Activated CD4-positive, alpha-beta T cell treated with anti-CD3 and anti-CD28 coated beads for 1 hour (primary cell): Measurements from ENCODE around the gene CMPK1.

Source experiments
- DNase-seq: peaks from one replicate; pipeline ENCODE4 v3.0.0-alpha.2; 2020

CMPK1 gene

DNA sequence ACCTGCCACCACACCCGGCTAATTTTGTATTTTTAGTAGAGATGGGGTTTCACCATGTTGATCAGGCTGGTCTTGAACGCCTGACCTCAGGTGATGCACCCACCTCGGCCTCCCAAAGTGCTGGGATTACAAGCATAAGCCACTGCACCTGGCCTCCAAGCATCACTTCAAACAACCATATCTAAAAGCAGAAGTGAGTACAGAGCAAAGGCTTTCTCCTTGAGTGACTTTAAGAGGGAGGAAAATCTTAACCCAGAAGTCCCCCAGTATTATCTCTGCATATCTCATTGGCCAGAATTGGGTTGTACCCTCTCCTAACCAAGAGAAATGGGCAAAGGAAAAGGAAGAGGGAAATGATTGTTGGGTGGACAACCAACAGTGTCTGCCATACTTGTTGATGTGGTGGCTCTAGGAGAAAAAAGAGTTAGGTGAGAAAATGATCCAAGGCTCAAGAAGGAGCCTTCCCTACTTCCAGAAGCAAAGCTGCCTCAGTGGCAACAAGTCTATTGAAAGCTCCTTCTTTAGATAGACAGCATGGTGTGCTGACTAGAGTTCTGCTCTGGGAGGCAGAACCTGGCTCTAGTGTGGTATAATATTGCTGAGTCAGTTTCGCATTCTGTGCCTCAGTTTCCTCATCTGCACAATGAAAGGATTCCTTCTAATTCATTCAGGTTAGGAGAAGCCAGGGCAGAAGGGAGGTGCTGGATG, 65.7 kb downstream of the CMPK1 start:
- DNase-seq, result no peak

DNA sequence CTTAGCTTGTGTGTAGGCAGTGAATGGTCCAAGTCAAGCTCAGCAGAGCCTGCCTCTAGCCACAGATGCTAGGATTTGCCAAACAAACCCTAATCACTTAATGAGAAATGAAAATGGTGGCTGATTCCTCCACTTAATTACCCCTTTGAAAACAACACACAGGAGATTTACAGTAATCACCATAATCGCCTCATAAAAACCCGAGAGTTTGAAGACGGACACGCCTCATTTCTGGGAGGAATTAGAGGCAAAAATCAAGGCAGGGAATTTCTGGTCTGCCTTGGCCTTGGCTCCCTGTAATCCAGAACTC, 66.2 kb downstream of the CMPK1 start:
- no peak for DNase-seq

- DNase-seq, result no peak
These were observed 68.2 kb downstream of the CMPK1 start for GRCh38 chr1:47401761-47402160.

- no peak for DNase-seq
These were observed 69.0 kb downstream of the CMPK1 start for GRCh38 chr1:47402591-47402990.

DNA sequence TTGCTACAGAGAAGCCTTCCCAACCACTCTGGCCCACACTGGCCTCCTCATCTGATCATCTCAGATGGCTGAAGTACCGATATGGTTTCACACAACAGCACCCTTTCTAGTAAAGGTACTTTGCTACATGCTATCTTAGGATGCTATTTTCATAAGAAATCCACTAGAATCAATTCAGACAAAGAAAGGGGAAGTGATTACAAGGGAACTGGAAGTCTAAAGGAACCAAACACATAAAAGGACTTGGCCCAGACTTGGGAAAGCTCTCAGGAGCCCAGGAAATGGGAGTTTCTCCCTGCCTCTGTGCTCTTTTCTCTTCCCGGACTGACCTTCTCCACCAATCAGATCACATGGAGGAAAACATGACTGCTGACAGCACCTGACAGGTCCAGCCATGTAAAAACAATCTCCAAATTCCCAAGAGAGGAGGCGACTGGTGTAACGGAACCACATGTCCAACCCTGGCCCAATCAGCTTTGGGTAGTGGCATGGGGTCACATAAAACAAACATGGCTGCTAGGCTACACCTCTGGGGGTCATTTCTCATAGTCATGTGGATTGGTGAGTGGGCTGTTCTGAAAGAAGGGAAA, 69.8 kb downstream of the CMPK1 start:
- DNase-seq, result no peak

GRCh38 chr1:47405697-47406096, 72.1 kb downstream of the CMPK1 start:
- DNase-seq, result no peak

DNA sequence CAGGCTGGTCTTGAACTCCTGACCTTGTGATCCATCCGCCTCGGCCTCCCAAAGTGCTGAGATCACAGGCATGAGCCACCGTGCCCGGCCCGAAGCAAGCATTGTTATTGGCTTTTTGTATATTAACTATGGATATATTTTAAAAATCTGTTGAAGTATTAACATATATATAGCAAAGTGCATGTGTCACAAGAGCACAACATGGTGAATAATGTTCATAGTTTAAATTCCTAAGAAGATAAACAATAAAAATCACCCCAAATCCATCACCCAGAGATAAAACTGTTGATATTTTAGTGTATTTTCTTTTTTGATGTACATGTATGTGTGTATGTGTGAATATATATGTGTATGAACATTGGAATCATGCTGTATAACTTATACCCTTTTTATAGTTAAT, 73.4 kb downstream of the CMPK1 start:
- no peak for DNase-seq

- DNase-seq, result no peak
These were observed 73.9 kb downstream of the CMPK1 start for GRCh38 chr1:47407481-47407880.

- DNase-seq, result no peak
These were observed 75.9 kb downstream of the CMPK1 start for GRCh38 chr1:47409311-47410067.

GRCh38 chr1:47410068-47410455, 76.5 kb downstream of the CMPK1 start:
- no peak for DNase-seq

DNA sequence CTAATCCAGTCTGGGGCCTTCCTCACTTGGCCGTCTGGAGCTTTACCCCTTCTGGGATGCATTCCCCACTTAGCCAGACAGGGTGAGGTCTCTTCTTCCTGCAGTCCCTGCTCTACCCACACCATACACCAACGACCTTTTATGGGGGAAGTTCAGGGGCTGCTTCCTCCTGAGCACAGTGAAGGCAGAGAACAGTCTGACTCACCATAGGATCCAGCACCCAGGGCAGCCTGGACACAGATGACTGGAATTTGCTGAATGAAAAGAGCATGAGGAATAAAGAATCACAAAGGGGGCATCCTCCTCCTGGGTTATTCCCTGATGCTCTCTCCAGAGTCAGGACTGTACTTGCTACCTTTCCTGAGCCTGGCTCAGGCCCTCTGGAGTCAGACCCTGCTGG, 77.8 kb downstream of the CMPK1 start:
- DNase-seq, result no peak

- DNase-seq, result no peak
These were observed 78.8 kb downstream of the CMPK1 start for GRCh38 chr1:47412437-47412836.

DNA sequence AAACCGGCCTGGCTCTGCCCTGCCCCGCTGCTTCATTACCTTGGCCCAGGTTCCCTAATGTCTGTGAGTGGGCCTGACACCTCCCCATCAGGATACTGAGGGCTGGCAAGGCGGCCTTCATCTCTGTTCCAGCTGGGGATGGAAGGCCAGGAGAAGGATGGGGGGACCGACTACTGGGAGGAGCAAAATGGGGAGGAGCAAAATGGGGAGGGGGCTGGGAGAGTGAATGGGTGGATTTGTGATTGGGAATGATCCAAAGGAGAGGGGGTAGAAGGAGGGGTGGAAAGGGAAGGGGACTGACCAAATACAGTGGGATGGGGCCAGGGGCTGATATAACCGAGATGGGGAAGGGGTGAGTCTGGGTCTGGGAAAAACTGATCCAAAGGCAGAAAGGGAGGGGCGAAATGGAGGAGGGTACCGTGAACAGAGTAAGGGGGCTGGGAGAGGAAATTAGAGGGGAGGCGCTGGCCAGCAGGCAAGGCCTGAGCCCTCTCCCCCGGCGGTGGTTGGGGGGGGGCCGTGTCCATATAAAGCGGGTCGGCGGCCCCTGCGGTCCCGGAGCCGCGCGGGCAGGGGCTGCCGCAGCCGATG, 82.2 kb downstream of the CMPK1 start, which contains the start of gene FOXE3:
FOXE3 (plus strand) TSS at position 558 of the 591 bp plus-strand sequence; CDS start at position 589, 31 bp downstream.
- no peak for DNase-seq

DNA sequence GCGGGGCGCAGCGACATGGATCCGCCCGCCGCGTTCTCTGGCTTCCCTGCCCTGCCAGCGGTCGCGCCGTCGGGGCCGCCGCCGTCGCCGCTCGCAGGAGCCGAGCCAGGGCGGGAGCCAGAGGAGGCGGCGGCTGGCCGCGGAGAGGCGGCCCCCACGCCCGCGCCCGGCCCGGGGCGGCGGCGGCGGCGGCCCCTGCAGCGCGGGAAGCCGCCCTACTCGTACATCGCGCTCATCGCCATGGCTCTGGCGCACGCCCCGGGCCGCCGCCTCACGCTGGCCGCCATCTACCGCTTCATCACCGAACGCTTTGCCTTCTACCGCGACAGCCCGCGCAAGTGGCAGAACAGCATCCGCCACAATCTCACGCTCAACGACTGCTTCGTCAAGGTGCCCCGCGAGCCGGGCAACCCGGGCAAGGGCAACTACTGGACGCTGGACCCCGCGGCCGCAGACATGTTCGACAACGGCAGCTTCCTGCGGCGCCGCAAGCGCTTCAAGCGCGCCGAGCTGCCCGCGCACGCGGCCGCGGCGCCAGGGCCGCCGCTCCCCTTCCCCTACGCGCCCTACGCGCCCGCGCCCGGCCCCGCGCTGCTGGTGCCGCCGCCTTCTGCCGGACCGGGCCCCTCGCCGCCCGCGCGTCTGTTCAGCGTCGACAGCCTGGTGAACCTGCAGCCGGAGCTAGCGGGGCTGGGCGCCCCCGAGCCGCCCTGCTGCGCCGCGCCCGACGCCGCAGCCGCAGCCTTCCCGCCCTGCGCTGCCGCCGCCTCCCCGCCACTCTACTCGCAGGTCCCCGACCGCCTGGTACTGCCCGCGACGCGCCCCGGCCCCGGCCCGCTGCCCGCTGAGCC, 83.0 kb downstream of the CMPK1 start:
- no peak for DNase-seq

DNA sequence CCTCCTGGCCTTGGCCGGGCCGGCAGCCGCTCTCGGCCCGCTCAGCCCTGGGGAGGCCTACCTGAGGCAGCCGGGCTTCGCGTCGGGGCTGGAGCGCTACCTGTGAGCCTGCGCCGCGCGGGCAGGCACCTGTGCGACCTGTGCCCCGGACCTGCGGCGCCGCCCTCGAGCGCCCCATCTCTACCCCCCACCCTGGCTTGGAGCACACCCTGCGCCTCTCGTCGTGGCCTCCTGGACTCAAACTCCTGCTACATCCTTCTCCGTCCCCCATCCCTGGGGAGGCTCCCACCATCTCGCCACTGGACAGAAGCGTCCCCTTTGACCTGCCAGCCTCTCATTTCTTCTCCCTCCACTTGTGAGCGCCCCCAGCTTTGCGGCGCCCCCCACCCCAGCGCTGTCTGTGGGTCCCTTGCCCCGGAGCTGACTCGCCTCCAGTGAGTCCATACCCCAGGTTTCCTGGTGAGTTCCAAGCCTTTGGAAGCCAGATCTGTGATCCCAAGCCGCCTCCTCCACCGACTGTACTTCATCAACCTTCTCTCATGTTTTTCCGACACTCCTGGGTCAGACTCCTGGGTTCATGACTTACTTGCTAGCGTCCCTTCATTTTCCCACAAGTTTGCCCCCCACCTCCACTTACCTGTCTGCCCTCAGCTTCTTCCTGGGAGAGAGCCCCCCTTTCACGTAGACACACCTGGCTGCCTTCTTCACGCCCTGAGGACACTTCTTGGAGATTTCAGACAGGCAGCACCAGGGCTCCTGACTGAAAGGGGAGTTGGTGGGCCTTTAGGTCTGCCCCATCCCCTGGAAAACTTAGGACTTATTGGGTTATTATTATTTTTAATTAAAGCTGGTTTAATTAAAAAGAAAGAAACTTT, 83.8 kb downstream of the CMPK1 start:
- DNase-seq, result no peak

GRCh38 chr1:47418122-47418521, 84.5 kb downstream of the CMPK1 start:
- no peak for DNase-seq

GRCh38 chr1:47418681-47419325, 85.2 kb downstream of the CMPK1 start:
- no peak for DNase-seq

GRCh38 chr1:47420547-47420946, 87.0 kb downstream of the CMPK1 start:
- no peak for DNase-seq

- no peak for DNase-seq
These were observed 90.3 kb downstream of the CMPK1 start for GRCh38 chr1:47423872-47424271.

DNA sequence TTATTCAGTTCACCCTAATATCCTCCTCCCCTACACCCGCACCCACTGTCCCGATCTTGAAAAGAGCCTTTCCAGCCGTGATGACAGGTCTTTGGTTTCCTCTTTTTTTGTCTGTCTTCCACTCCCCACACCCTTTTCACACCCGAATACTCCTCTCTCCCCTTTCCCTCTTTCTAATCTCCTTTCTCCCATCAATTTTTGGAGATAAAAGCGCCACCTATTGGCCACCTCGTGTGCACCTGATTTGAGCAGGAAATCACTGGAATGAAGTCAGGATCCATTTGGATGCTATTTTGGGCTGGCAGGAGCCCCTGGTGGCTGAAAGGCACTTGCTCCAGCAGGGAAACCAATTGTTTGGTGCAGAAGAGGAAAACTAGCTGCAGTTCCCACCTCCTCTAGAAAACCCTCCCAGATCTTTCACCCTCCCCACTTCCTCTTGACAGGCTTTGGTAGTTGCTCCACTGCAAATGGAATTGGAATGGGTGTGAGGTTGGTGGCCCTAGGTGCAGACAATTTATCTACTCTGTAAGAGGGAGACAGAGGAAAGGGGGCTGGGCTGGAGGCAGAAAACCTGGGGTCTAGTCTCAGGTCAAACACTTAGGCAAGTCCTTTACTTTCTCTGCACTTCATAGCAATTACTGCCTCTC, 90.9 kb downstream of the CMPK1 start:
- DNase-seq, result no peak
